ENCODE data around the gene AUH. TPM values are rescaled to one million over a fixed set of nuclear protein-coding genes. Genes with fewer than 3 reads are reported as not detected.

Gene AUH
- total and polyA plus RNA-seq, 10 of the 15 experiments (the other 5 are each of a cell fraction or from before 2014, with no cell fraction given): 1.7 to 7.3 (median 4.6) TPM

DNA sequence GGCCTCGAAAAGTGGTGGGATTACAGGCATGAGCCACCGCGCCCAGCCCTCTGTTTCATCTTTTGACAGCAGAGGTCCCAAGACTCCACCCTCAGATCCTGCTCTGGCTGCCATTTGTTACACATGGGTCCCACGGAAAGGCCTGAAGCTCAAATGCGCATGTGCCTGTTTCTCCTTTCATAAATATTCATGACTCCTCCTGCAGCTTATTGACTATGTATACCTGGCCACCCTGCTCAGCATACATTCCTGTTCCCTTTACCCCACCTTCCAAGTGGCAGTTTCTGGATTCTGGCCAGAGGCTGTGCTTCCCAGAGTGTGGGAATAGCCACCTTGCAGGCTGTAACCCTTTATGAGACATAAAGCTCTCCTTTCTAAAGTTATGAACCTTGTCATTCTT lies 46.5 kb downstream of the AUH start:
- intact Hi-C loops (cut with micrococcal nuclease; ENCODE audit: unreplicated experiment) (no loop called here), in situ Hi-C loops (cut with MboI) (no loop called here)
- WGBS (ENCODE audit: insufficient coverage, insufficient replicate concordance, low lambda C conversion rate, missing lambda C conversion rate): 100% methylated on average over 5 of the region's 5 CpGs
- no peaks in the 10 kb centered on the region for H3K27me3 ChIP-seq (replicated peaks in 1 of 2; ENCODE audit: control insufficient read depth in 2 of 2, insufficient read depth in 2 of 2, low read length in 1 of 2)
- no peak overlapping the region for H3K27ac ChIP-seq (ENCODE audit: control insufficient read depth, insufficient read depth)
- no peak for ATAC-seq
- no peak for FAIRE-seq
- CTCF ChIA-PET: interaction anchor here (0.6 kb wide), 1 partner anchor 666 kb away, joined by 3 read pairs; no protein-coding TSS in a partner anchor
- RAD21 ChIA-PET (ENCODE audit: unreplicated experiment): no interaction called here
- POLR2A ChIA-PET: no interaction called here
- SMC1A ChIA-PET (ENCODE audit: uncharacterized antibody, unreplicated experiment): no interaction called here
- DNase-seq (ENCODE audit: low read depth, low spot score): no peak
- H3K9ac ChIP-seq (ENCODE audit: control insufficient read depth, insufficient read depth, low read length): no peak overlapping the region
- H3K36me3 ChIP-seq (ENCODE audit: control insufficient read depth in 2 of 2, insufficient read depth in 2 of 2, low read length in 1 of 2): peaks cover 0 to 3% of the 10 kb centered on the region in 2 experiments; a peak in 1 of 4 replicates
- no peaks in the 10 kb centered on the region for H3K79me2 ChIP-seq (ENCODE audit: control insufficient read depth, insufficient read depth, low read length)
- BruUV-seq (replicated peaks): no TSS peak
- H2AFZ ChIP-seq (ENCODE audit: control insufficient read depth, low read depth, low read length): no peak overlapping the region
- TF ChIP-seq POLR2AphosphoS5 (IDR thresholded peaks at IDR 0.05; ENCODE audit: low read length) (no peak), CTCF (IDR thresholded peaks at IDR 0.05 in 2 of 3, conservative IDR thresholded peaks at IDR 0.05 in 1 of 3; ENCODE audit: control insufficient read depth in 2 of 3, extremely low read depth in 1 of 3, insufficient read depth in 1 of 3, low read depth in 3 of 3, low read length in 3 of 3) (no peak), CBX5 (IDR thresholded peaks at IDR 0.05; ENCODE audit: low read depth) (no peak), HDAC2 (IDR thresholded peaks at IDR 0.05) (no peak), RELA (IDR thresholded peaks at IDR 0.05; ENCODE audit: borderline replicate concordance, partially characterized antibody) (no peak), TAF1 (IDR thresholded peaks at IDR 0.05; ENCODE audit: borderline replicate concordance, low read depth, low read length) (no peak), SREBF1 (IDR thresholded peaks at IDR 0.05; ENCODE audit: low read length) (no peak), EZH2 (IDR thresholded peaks at IDR 0.05; ENCODE audit: borderline replicate concordance, control insufficient read depth, low read depth, low read length) (no peak), NFXL1 (IDR thresholded peaks at IDR 0.05; ENCODE audit: borderline replicate concordance) (no peak), ZNF24 (IDR thresholded peaks at IDR 0.05) (no peak), EED (IDR thresholded peaks at IDR 0.05; ENCODE audit: low read depth) (no peak), PML (IDR thresholded peaks at IDR 0.05; ENCODE audit: low read length) (no peak), CHD4 (IDR thresholded peaks at IDR 0.05) (no peak), REST (IDR thresholded peaks at IDR 0.05; ENCODE audit: low read depth, low read length) (no peak), KLF5 (IDR thresholded peaks at IDR 0.05; ENCODE audit: partially characterized antibody) (no peak)
- TF ChIP-seq, protein P1, sequence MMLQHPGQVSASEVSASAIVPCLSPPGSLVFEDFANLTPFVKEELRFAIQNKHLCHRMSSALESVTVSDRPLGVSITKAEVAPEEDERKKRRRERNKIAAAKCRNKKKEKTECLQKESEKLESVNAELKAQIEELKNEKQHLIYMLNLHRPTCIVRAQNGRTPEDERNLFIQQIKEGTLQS (IDR thresholded peaks at IDR 0.05; ENCODE audit: borderline replicate concordance, extremely low read depth, low read depth, low read length): no peak
- no peak overlapping the region for H3K4me2 ChIP-seq (ENCODE audit: control insufficient read depth, insufficient read depth)
- no peaks in the 10 kb centered on the region for H4K20me1 ChIP-seq (ENCODE audit: control insufficient read depth, insufficient read depth)
- no peaks in the 10 kb centered on the region for H3K4me1 ChIP-seq (ENCODE audit: control insufficient read depth, insufficient read depth, low read length)
- no peak overlapping the region for H3K4me3 ChIP-seq
- H3K9me3 ChIP-seq (replicated peaks; ENCODE audit: control insufficient read depth, insufficient read depth, low read length): no peaks in the 10 kb centered on the region
